HEK293 (cell line): ENCODE data around the gene S1PR4.

Source experiments
- CTCF ChIA-PET: fragments of 350-600 bp; formaldehyde crosslinking; extraction: SDS; loops from one replicate; lab custom pipeline; 2021; ENCODE audit warnings: antibody characterized with exemption; lab: Yijun Ruan, JAX
- POLR2A ChIA-PET: fragments of 300-600 bp; formaldehyde crosslinking; extraction: SDS; loops from one replicate; lab custom pipeline; 2020; ENCODE audit warnings: antibody characterized with exemption, inconsistent platforms; lab: Yijun Ruan, JAX
- H3K27ac ChIP-seq: fragments of 200-500 bp; sonication (Bioruptor generic); 2 replicates; pipeline ENCODE4 v1.5.1; 2014; ENCODE audit warnings: low read depth, low read length, control low read depth, inconsistent platforms; ENCODE audit errors: extremely low read depth
- H3K36me3 ChIP-seq, 2 experiments: fragments of 200-500 bp in 1 of 2; sonication (Bioruptor generic) in 1 of 2; 1 replicate in 1 of 2; 2 replicates in 1 of 2; pipeline ENCODE4 v1.5.1; 2014 to 2017; ENCODE audit warnings: inconsistent platforms in 2 of 2, low read length in 2 of 2; ENCODE audit not compliant: control insufficient read depth in 2 of 2, insufficient read depth in 1 of 2
- H3K4me1 ChIP-seq: fragments of 200-500 bp; sonication (Bioruptor generic); 2 replicates; pipeline ENCODE4 v1.5.1; 2014; ENCODE audit warnings: mild to moderate bottlenecking, low read length, inconsistent platforms; ENCODE audit not compliant: control insufficient read depth, insufficient read depth
- H3K4me3 ChIP-seq: 2 replicates; pipeline ENCODE4 v1.5.1; 2011; ENCODE audit warnings: low read depth, mild to moderate bottlenecking, control low read depth, low read length, moderate library complexity
- H3K9me3 ChIP-seq: fragments of 200-500 bp; sonication (Bioruptor generic); 2 replicates; pipeline ENCODE4 v1.5.1; 2014; ENCODE audit warnings: low read depth, low read length, inconsistent platforms; ENCODE audit not compliant: control insufficient read depth, insufficient read depth
- OSR2 ChIP-seq: fragments of 450-650 bp; formaldehyde crosslinking; IDR thresholded peaks from 2 replicates; pipeline ENCODE4 v1.5.1; 2016; ENCODE audit warnings: missing biosample characterization, missing genetic modification characterization
- SETDB1 ChIP-seq: IDR thresholded peaks from one replicate; pipeline ENCODE4 v1.6.1; 2017; ENCODE audit warnings: mild to moderate bottlenecking, low read length, moderate library complexity, mixed read lengths; ENCODE audit not compliant: insufficient read length
- SP2 ChIP-seq: fragments of 450-650 bp; formaldehyde crosslinking; IDR thresholded peaks from 2 replicates; pipeline ENCODE4 v1.5.1; 2016; ENCODE audit warnings: missing biosample characterization, missing genetic modification characterization
- WT1 ChIP-seq: fragments of 450-650 bp; formaldehyde crosslinking; IDR thresholded peaks from 2 replicates; pipeline ENCODE4 v1.5.1; 2016; ENCODE audit warnings: missing biosample characterization, missing genetic modification characterization
- ZBTB7A ChIP-seq: fragments of 450-650 bp; formaldehyde crosslinking; IDR thresholded peaks from 2 replicates; pipeline ENCODE4 v1.5.1; 2016; ENCODE audit warnings: low read depth, missing biosample characterization, missing genetic modification characterization
- ZFP3 ChIP-seq: fragments of 450-650 bp; formaldehyde crosslinking; IDR thresholded peaks from 2 replicates; pipeline ENCODE4 v1.5.1; 2016; ENCODE audit warnings: low read depth, missing biosample characterization, missing genetic modification characterization
- ZNF146 ChIP-seq: fragments of 450-650 bp; formaldehyde crosslinking; IDR thresholded peaks from 2 replicates; pipeline ENCODE4 v1.5.1; 2016; ENCODE audit warnings: missing biosample characterization, missing genetic modification characterization
- ZNF202 ChIP-seq: fragments of 450-650 bp; formaldehyde crosslinking; IDR thresholded peaks from 2 replicates; pipeline ENCODE4 v1.5.1; 2016; ENCODE audit warnings: missing biosample characterization, missing genetic modification characterization, borderline replicate concordance
- ZNF24 ChIP-seq: fragments of 450-650 bp; formaldehyde crosslinking; IDR thresholded peaks from 2 replicates; pipeline ENCODE4 v1.5.1; 2016; ENCODE audit warnings: missing biosample characterization, missing genetic modification characterization
- ZNF248 ChIP-seq: fragments of 450-650 bp; formaldehyde crosslinking; IDR thresholded peaks from 2 replicates; pipeline ENCODE4 v1.5.1; 2017; ENCODE audit warnings: missing biosample characterization, missing genetic modification characterization
- ZNF274 ChIP-seq, 2 experiments: fragments of 200-500 bp in 1 of 2; fragments of 450-650 bp in 1 of 2; sonication (Bioruptor generic) in 1 of 2; formaldehyde crosslinking in 1 of 2; IDR thresholded peaks; 2 replicates each; pipeline versions ENCODE4 v1.5.1 to v1.6.1; 2014 to 2016; ENCODE audit warnings: borderline replicate concordance in 1 of 2, inconsistent platforms in 1 of 2, low read length in 1 of 2, missing biosample characterization in 1 of 2, missing genetic modification characterization in 1 of 2
- ZNF292 ChIP-seq: fragments of 450-650 bp; formaldehyde crosslinking; IDR thresholded peaks from 2 replicates; pipeline ENCODE4 v1.5.1; 2016; ENCODE audit warnings: low read depth, missing biosample characterization, missing genetic modification characterization, borderline replicate concordance
- ZNF473 ChIP-seq: fragments of 450-650 bp; formaldehyde crosslinking; IDR thresholded peaks from 2 replicates; pipeline ENCODE4 v1.5.1; 2017; ENCODE audit warnings: missing biosample characterization, missing genetic modification characterization
- ZNF76 ChIP-seq: fragments of 450-650 bp; formaldehyde crosslinking; IDR thresholded peaks from 2 replicates; pipeline ENCODE4; 2016; ENCODE audit warnings: low read depth, missing biosample characterization, missing genetic modification characterization, borderline replicate concordance
- TF ChIP-seq, protein P1 (sequence below): fragments of 450-650 bp; formaldehyde crosslinking; IDR thresholded peaks from 2 replicates; pipeline ENCODE4 v1.5.1; 2017; ENCODE audit warnings: missing biosample characterization, missing genetic modification characterization
- TF ChIP-seq, protein P2 (sequence below): fragments of 450-650 bp; formaldehyde crosslinking; IDR thresholded peaks from 2 replicates; pipeline ENCODE4 v1.5.1; 2016; ENCODE audit warnings: missing biosample characterization, missing genetic modification characterization
- TF ChIP-seq, protein P3 (sequence below): fragments of 450-650 bp; IDR thresholded peaks from 2 replicates; pipeline ENCODE4 v1.5.1; 2018; ENCODE audit warnings: missing biosample characterization, missing genetic modification characterization
- TF ChIP-seq, protein P4 (sequence below): fragments of 450-650 bp; formaldehyde crosslinking; IDR thresholded peaks from 2 replicates; pipeline ENCODE4 v1.5.1; 2016; ENCODE audit warnings: missing biosample characterization, missing genetic modification characterization
- TF ChIP-seq, protein P5 (sequence below): fragments of 450-650 bp; formaldehyde crosslinking; IDR thresholded peaks from 2 replicates; pipeline ENCODE4 v1.5.1; 2016; ENCODE audit warnings: missing biosample characterization, missing genetic modification characterization
- TF ChIP-seq, protein P6 (sequence below): fragments of 450-650 bp; formaldehyde crosslinking; IDR thresholded peaks from 2 replicates; pipeline ENCODE4 v1.5.1; 2017; ENCODE audit warnings: missing biosample characterization, mild to moderate bottlenecking, missing genetic modification characterization, moderate library complexity

Gene S1PR4

DNA sequence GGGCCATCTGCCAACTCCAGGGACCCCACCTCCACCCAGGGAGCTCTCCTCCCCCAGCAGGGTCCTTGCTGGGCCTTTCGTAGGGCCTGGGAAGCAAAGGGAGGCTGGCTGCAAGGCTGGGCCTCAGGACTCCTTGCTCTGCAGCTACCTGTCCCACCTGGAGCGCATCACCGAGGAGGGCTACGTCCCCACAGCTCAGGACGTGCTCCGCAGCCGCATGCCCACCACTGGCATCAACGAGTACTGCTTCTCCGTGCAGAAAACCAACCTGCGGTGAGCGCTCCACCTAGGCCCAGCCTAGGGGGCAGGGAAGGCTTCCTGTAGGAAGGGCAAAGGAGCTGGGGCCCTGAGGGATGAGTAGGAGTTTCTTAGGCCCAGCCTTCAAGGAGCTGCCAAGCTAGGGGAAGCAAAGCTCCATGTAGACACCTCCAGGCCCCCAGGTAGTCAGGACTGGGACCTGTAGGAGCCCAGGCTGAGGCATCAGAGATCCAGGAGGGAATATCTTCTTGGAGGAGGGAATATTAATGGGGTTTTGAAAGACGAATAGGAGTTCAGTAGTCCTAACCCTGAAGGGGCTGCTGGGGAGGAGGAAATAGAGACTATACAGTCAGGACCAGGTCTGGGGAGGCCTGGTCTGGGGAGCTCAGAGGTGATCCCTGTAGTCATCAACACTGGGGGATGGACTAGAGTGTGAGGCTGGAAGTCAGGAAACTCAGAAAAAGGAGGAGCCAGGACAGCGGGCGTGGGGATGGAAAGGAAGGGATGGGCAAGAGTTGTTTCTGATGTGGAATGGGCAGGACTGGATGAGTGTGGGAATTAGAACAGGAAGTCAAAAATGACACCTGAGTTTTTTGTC is 26.8 kb upstream of the S1PR4 start:
- H3K9me3 ChIP-seq: no peaks in the 10 kb centered on the region
- no peaks in the 10 kb centered on the region for H3K4me1 ChIP-seq
- no peak overlapping the region for H3K27ac ChIP-seq
- no peak overlapping the region for H3K4me3 ChIP-seq
- CTCF ChIA-PET: interaction anchor here (0.6 to 2.1 kb wide), 5 partner anchors 10 to 122 kb away, joined by 3 to 7 read pairs (median 4); no protein-coding TSS in a partner anchor
- no peak for TF ChIP-seq ZNF274 (IDR thresholded peaks at IDR 0.05; ENCODE audit: low read length)
- no peak for TF ChIP-seq ZNF274 (tag by site-specific recombination; IDR thresholded peaks at IDR 0.05; ENCODE audit: borderline replicate concordance)
- no peak for TF ChIP-seq ZNF292 (tag by site-specific recombination)
- no peak for TF ChIP-seq OSR2 (tag by site-specific recombination)
- TF ChIP-seq, protein P1, sequence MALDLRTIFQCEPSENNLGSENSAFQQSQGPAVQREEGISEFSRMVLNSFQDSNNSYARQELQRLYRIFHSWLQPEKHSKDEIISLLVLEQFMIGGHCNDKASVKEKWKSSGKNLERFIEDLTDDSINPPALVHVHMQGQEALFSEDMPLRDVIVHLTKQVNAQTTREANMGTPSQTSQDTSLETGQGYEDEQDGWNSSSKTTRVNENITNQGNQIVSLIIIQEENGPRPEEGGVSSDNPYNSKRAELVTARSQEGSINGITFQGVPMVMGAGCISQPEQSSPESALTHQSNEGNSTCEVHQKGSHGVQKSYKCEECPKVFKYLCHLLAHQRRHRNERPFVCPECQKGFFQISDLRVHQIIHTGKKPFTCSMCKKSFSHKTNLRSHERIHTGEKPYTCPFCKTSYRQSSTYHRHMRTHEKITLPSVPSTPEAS: no peak
- TF ChIP-seq, protein P2, sequence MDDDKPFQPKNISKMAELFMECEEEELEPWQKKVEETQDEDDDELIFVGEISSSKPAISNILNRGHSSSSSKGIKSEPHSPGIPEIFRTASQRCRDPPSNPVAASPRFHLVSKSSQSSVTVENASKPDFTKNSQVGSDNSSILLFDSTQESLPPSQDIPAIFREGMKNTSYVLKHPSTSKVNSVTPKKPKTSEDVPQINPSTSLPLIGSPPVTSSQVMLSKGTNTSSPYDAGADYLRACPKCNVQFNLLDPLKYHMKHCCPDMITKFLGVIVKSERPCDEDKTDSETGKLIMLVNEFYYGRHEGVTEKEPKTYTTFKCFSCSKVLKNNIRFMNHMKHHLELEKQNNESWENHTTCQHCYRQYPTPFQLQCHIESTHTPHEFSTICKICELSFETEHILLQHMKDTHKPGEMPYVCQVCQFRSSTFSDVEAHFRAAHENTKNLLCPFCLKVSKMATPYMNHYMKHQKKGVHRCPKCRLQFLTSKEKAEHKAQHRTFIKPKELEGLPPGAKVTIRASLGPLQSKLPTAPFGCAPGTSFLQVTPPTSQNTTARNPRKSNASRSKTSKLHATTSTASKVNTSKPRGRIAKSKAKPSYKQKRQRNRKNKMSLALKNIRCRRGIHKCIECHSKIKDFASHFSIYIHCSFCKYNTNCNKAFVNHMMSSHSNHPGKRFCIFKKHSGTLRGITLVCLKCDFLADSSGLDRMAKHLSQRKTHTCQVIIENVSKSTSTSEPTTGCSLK: no peak
- TF ChIP-seq WT1 (tag by site-specific recombination): no peak
- TF ChIP-seq SP2 (tag by site-specific recombination): 0 out of 2 replicates have a peak, but pooled peaks have one; percentile 17
- TF ChIP-seq ZNF248 (tag by site-specific recombination): no peak
- TF ChIP-seq ZFP3 (tag by site-specific recombination): peak; percentile 95
- no peak for TF ChIP-seq ZNF146
- TF ChIP-seq, all 188 proteins: peak for 2
- POLR2A ChIA-PET: no interaction called here
- H3K36me3 ChIP-seq: no peaks in the 10 kb centered on the region

DNA sequence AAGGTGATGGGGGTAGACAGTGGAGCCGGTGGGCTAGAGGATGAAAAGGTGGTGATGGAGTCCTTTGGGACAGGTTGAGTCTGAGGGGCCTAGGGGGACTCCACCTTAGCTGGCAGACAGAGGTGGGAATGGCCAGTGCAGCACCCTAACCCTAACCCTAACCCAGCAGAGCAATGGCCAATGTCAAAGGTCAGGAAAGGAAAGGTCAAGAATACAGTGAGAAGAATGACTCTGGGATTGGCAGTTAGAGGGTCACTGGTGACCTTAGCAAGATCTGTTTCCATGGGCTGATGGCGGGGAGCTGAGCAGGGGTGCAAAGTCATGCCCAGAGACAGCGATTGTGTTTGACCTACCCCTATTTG is 26.2 kb upstream of the S1PR4 start:
- Histone ChIP-seq H3K4me1 (no peaks in the 10 kb centered on the region), H3K4me3 (no peak overlapping the region), H3K36me3 (no peaks in the 10 kb centered on the region), H3K27ac (no peak overlapping the region), H3K9me3 (no peaks in the 10 kb centered on the region)
- POLR2A ChIA-PET: no interaction called here
- CTCF ChIA-PET: interaction anchor here (0.5 to 2.1 kb wide), 7 partner anchors 10 to 349 kb away, joined by 3 to 7 read pairs (median 4); no protein-coding TSS in a partner anchor
- TF ChIP-seq, protein P3, sequence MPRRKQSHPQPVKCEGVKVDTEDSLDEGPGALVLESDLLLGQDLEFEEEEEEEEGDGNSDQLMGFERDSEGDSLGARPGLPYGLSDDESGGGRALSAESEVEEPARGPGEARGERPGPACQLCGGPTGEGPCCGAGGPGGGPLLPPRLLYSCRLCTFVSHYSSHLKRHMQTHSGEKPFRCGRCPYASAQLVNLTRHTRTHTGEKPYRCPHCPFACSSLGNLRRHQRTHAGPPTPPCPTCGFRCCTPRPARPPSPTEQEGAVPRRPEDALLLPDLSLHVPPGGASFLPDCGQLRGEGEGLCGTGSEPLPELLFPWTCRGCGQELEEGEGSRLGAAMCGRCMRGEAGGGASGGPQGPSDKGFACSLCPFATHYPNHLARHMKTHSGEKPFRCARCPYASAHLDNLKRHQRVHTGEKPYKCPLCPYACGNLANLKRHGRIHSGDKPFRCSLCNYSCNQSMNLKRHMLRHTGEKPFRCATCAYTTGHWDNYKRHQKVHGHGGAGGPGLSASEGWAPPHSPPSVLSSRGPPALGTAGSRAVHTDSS: no peak
- TF ChIP-seq, protein P4, sequence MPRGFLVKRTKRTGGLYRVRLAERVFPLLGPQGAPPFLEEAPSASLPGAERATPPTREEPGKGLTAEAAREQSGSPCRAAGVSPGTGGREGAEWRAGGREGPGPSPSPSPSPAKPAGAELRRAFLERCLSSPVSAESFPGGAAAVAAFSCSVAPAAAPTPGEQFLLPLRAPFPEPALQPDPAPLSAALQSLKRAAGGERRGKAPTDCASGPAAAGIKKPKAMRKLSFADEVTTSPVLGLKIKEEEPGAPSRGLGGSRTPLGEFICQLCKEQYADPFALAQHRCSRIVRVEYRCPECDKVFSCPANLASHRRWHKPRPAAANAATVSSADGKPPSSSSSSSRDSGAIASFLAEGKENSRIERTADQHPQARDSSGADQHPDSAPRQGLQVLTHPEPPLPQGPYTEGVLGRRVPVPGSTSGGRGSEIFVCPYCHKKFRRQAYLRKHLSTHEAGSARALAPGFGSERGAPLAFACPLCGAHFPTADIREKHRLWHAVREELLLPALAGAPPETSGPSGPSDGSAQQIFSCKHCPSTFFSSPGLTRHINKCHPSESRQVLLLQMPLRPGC (tag by site-specific recombination): no peak
- TF ChIP-seq, protein P5, sequence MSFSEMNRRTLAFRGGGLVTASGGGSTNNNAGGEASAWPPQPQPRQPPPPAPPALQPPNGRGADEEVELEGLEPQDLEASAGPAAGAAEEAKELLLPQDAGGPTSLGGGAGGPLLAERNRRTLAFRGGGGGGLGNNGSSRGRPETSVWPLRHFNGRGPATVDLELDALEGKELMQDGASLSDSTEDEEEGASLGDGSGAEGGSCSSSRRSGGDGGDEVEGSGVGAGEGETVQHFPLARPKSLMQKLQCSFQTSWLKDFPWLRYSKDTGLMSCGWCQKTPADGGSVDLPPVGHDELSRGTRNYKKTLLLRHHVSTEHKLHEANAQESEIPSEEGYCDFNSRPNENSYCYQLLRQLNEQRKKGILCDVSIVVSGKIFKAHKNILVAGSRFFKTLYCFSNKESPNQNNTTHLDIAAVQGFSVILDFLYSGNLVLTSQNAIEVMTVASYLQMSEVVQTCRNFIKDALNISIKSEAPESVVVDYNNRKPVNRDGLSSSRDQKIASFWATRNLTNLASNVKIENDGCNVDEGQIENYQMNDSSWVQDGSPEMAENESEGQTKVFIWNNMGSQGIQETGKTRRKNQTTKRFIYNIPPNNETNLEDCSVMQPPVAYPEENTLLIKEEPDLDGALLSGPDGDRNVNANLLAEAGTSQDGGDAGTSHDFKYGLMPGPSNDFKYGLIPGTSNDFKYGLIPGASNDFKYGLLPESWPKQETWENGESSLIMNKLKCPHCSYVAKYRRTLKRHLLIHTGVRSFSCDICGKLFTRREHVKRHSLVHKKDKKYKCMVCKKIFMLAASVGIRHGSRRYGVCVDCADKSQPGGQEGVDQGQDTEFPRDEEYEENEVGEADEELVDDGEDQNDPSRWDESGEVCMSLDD (tag by site-specific recombination): no peak
- TF ChIP-seq, protein P1: no peak
- TF ChIP-seq ZNF24 (tag by site-specific recombination) (no peak), ZBTB7A (tag by site-specific recombination) (no peak), ZNF76 (no peak), ZNF473 (no peak), SETDB1 (no peak), ZNF202 (no peak)
- TF ChIP-seq, protein P6, sequence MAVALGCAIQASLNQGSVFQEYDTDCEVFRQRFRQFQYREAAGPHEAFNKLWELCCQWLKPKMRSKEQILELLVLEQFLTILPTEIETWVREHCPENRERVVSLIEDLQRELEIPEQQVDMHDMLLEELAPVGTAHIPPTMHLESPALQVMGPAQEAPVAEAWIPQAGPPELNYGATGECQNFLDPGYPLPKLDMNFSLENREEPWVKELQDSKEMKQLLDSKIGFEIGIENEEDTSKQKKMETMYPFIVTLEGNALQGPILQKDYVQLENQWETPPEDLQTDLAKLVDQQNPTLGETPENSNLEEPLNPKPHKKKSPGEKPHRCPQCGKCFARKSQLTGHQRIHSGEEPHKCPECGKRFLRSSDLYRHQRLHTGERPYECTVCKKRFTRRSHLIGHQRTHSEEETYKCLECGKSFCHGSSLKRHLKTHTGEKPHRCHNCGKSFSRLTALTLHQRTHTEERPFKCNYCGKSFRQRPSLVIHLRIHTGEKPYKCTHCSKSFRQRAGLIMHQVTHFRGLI (tag by site-specific recombination): no peak
